Erythroblast (primary cell): Measurements from ENCODE around the gene TCERG1L.

Experiments used
- GATA1 ChIP-seq: IDR thresholded peaks from 2 replicates; pipeline ENCODE4 v1.6.1; 2011; ENCODE audit warnings: low read depth, mild to moderate bottlenecking, control low read depth, low read length, moderate library complexity
- POLR2A ChIP-seq: IDR thresholded peaks from 2 replicates; pipeline ENCODE4 v1.6.1; 2011; ENCODE audit warnings: mild to moderate bottlenecking, low read length

- TF ChIP-seq POLR2A (no peak), GATA1 (no peak)
These were observed 262.9 kb downstream of the TCERG1L start for GRCh38 chr10:131048606-131049005.
